Sigmoid colon (tissue), 4 donors: ENCODE data around the gene PPP1R12B.
"Not testable (repeated sequence)": the region's sequence is repeated elsewhere in the genome, so short reads cannot be mapped to it uniquely, and the experiment has no call there.

Source experiments
- EP300 ChIP-seq, 4 donors: sonication (generic); formaldehyde crosslinking; IDR thresholded peaks; one replicate each; pipeline ENCODE4 v1.6.1; 2017; ENCODE audit warnings: antibody characterized with exemption in 4 of 4
- POLR2A ChIP-seq, 2 donors: fragments of 450-650 bp; IDR thresholded peaks; one replicate each; pipeline ENCODE4 v1.6.1; 2016; ENCODE audit warnings: antibody characterized with exemption in 2 of 2, mild to moderate bottlenecking in 2 of 2, moderate library complexity in 2 of 2
- POLR2AphosphoS5 ChIP-seq, 4 donors: sonication (generic); formaldehyde crosslinking; IDR thresholded peaks; one replicate each; pipeline ENCODE4 v1.6.1; 2017; ENCODE audit warnings: antibody characterized with exemption in 4 of 4
- TF ChIP-seq, protein P1 (sequence below), 4 experiments: fragments of 450-650 bp in 3 of 4; fragments of 200-600 bp in 1 of 4; IDR thresholded peaks; one replicate each; pipeline ENCODE4 v1.5.1; 2016 to 2019; ENCODE audit warnings: antibody characterized with exemption in 4 of 4, mild to moderate bottlenecking in 3 of 4, moderate library complexity in 2 of 4

DNA sequence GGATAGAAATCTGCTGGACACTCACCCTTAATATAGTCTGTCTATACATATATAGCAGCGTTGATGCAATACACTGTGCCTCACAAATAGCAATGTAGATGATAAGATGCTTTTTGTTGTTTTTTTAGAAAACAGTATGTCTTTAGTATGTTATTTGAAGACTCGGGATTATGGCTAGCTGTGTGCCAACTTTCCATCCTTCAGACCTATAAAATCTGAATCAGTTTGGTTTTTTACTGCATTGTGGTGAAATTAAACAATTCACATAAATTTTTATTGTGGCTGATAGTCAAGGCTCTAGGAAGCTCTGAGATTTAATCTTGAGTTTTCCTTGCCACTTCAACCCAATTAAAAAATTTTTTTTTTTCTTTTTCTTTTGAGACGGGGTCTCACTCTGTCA, 170.4 kb downstream of the PPP1R12B start:
- not testable (repeated sequence) for TF ChIP-seq POLR2A, EP300, POLR2AphosphoS5 (IDR thresholded peaks at IDR 0.05)
- TF ChIP-seq, protein P1, sequence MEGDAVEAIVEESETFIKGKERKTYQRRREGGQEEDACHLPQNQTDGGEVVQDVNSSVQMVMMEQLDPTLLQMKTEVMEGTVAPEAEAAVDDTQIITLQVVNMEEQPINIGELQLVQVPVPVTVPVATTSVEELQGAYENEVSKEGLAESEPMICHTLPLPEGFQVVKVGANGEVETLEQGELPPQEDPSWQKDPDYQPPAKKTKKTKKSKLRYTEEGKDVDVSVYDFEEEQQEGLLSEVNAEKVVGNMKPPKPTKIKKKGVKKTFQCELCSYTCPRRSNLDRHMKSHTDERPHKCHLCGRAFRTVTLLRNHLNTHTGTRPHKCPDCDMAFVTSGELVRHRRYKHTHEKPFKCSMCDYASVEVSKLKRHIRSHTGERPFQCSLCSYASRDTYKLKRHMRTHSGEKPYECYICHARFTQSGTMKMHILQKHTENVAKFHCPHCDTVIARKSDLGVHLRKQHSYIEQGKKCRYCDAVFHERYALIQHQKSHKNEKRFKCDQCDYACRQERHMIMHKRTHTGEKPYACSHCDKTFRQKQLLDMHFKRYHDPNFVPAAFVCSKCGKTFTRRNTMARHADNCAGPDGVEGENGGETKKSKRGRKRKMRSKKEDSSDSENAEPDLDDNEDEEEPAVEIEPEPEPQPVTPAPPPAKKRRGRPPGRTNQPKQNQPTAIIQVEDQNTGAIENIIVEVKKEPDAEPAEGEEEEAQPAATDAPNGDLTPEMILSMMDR (IDR thresholded peaks at IDR 0.05): not testable (repeated sequence)
